GM23338 (cell line): ENCODE measurements around the gene FGF5.

Source experiments
- CTCF ChIP-seq, 2 experiments: fragments of 200-600 bp in 1 of 2; sonication (generic) in 1 of 2; conservative IDR thresholded peaks; 2 replicates each; pipeline versions ENCODE4 v1.5.1 to v1.6.1; 2016 to 2017; ENCODE audit warnings: antibody characterized with exemption in 2 of 2, low read depth in 2 of 2, mild to moderate bottlenecking in 2 of 2, moderate library complexity in 1 of 2
- POLR2AphosphoS5 ChIP-seq: IDR thresholded peaks from 2 replicates; pipeline ENCODE4 v1.6.1; 2016; ENCODE audit warnings: antibody characterized with exemption, low read depth

- no peak for TF ChIP-seq CTCF (conservative IDR thresholded peaks at IDR 0.05; ENCODE audit: low read depth in 2 of 2)
- TF ChIP-seq POLR2AphosphoS5 = no peak
Observed at GRCh38 chr4:80307183-80307735, 40.8 kb downstream of the FGF5 start.
